Measurements from ENCODE around the gene SGMS1.
A peak's percentile ranks its signal among the peaks of the same experiment; 100 is the strongest.

Gene SGMS1

DNA sequence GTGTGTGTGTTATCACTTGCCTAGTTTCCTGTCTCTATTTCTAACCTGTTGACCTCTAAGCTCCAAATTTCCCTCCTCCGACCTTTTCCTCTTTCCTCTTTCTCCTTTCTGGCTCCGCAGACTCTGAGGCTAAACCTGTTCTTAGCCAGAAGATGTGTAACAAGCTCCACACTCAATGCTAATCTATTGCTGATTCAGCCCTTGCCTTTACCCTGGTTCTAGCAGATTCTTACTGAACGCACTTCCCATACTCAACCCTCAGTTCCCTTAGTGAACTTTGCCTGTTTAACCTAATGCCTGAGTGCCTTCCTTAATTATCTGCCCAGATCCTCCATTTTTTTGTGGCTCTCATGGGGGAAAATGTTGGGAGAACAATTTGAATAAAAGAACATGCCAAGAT lies 30.0 kb upstream of the SGMS1 start:
- TF ChIP-seq ISL1 (CRISPR knock-in tag; IDR thresholded peaks at IDR 0.05) (no peak), TOX (CRISPR knock-in tag; IDR thresholded peaks at IDR 0.05; ENCODE audit: borderline replicate concordance) (no peak), SNAI2 (CRISPR knock-in tag; IDR thresholded peaks at IDR 0.05) (no peak), ARNTL (CRISPR knock-in tag; IDR thresholded peaks at IDR 0.05; ENCODE audit: borderline replicate concordance, low read depth) (no peak), OSR1 (CRISPR knock-in tag; IDR thresholded peaks at IDR 0.05) (no peak), ZFP3 (CRISPR knock-in tag; IDR thresholded peaks at IDR 0.05) (no peak)
- TF ChIP-seq, protein P1, sequence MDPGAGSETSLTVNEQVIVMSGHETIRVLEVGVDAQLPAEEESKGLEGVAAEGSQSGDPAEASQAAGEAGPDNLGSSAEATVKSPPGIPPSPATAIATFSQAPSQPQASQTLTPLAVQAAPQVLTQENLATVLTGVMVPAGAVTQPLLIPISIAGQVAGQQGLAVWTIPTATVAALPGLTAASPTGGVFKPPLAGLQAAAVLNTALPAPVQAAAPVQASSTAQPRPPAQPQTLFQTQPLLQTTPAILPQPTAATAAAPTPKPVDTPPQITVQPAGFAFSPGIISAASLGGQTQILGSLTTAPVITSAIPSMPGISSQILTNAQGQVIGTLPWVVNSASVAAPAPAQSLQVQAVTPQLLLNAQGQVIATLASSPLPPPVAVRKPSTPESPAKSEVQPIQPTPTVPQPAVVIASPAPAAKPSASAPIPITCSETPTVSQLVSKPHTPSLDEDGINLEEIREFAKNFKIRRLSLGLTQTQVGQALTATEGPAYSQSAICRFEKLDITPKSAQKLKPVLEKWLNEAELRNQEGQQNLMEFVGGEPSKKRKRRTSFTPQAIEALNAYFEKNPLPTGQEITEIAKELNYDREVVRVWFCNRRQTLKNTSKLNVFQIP (CRISPR knock-in tag; IDR thresholded peaks at IDR 0.05; ENCODE audit: borderline replicate concordance, low read depth) = no peak
- ATAC-seq = no peak

DNA sequence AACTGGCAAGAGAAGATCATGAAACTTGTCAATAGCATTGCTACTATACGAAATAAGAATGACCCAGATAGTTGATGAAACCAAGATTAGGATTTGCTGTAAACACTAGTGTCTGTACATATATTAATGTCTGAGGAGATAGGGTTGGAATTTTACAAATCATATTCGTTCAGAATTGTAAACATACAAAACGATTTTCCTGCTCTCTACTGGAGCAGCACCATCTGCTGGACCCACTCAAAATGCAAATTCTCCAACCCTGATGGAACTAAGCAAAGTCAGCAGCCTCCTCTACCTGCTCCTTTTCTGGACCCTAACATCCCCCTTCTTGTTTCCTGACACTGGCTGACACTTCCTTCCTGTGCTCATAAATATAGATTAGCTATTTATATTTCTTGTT lies 29.4 kb upstream of the SGMS1 start:
- ATAC-seq = peak; percentile 75
- TF ChIP-seq ESRRG (CRISPR knock-in tag; IDR thresholded peaks at IDR 0.05) = no peak
- TF ChIP-seq, protein P2, sequence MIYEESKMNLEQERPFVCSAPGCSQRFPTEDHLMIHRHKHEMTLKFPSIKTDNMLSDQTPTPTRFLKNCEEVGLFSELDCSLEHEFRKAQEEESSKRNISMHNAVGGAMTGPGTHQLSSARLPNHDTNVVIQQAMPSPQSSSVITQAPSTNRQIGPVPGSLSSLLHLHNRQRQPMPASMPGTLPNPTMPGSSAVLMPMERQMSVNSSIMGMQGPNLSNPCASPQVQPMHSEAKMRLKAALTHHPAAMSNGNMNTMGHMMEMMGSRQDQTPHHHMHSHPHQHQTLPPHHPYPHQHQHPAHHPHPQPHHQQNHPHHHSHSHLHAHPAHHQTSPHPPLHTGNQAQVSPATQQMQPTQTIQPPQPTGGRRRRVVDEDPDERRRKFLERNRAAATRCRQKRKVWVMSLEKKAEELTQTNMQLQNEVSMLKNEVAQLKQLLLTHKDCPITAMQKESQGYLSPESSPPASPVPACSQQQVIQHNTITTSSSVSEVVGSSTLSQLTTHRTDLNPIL (CRISPR knock-in tag; IDR thresholded peaks at IDR 0.05; ENCODE audit: low read depth) = no peak
- TF ChIP-seq CSDC2 (CRISPR knock-in tag; IDR thresholded peaks at IDR 0.05) = no peak
- no peak for TF ChIP-seq ARNTL (CRISPR knock-in tag; IDR thresholded peaks at IDR 0.05; ENCODE audit: borderline replicate concordance, low read depth)

DNA sequence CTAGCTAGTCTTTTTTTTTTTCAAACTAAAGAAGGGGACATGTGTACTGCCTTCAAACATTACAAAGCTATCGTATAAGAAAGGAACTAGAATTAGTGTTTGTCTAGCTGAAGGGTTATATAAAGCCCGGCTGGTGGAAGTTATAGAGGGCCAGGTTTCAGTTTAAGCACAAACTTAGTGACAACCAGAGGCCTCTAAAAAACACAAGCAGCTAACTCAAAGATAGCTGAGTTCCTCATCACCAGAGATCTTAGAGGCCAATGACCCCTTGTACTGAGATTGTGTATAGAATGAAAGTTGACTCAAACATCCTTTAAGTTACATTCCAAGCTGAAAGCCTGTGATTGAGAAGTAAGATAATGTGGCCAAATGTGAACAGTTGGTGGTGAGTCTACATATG lies 28.1 kb upstream of the SGMS1 start:
- ATAC-seq = no peak
- TF ChIP-seq, protein P1 (CRISPR knock-in tag; IDR thresholded peaks at IDR 0.05; ENCODE audit: borderline replicate concordance, low read depth) = no peak
- no peak for TF ChIP-seq ZFP3 (CRISPR knock-in tag; IDR thresholded peaks at IDR 0.05)
- TF ChIP-seq, protein P3, sequence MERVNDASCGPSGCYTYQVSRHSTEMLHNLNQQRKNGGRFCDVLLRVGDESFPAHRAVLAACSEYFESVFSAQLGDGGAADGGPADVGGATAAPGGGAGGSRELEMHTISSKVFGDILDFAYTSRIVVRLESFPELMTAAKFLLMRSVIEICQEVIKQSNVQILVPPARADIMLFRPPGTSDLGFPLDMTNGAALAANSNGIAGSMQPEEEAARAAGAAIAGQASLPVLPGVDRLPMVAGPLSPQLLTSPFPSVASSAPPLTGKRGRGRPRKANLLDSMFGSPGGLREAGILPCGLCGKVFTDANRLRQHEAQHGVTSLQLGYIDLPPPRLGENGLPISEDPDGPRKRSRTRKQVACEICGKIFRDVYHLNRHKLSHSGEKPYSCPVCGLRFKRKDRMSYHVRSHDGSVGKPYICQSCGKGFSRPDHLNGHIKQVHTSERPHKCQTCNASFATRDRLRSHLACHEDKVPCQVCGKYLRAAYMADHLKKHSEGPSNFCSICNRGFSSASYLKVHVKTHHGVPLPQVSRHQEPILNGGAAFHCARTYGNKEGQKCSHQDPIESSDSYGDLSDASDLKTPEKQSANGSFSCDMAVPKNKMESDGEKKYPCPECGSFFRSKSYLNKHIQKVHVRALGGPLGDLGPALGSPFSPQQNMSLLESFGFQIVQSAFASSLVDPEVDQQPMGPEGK (CRISPR knock-in tag; IDR thresholded peaks at IDR 0.05; ENCODE audit: borderline replicate concordance) = no peak

DNA sequence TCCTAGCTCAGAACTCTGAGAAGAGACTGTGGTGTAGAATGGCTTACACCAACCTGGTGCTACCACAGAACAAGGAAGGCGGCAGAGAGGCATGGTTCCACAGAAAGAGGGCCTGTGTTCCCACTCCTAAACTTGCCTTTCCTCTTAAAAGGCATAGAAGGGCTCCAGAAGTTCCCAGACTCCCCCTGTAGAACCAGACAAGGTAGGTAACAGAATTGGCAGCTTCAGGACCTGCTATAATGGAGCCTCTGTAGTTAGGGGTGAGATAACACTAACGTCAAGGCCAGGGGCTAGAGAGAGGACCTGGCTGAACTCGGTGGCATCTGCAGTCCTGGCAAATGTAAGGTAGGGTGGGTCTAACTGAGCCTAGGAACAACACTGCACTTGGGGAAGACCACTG lies 26.7 kb upstream of the SGMS1 start:
- ATAC-seq = no peak
- no peak for TF ChIP-seq OSR1 (CRISPR knock-in tag; IDR thresholded peaks at IDR 0.05)
- TF ChIP-seq RARB (CRISPR knock-in tag; IDR thresholded peaks at IDR 0.05) = no peak
- TF ChIP-seq, protein P4, sequence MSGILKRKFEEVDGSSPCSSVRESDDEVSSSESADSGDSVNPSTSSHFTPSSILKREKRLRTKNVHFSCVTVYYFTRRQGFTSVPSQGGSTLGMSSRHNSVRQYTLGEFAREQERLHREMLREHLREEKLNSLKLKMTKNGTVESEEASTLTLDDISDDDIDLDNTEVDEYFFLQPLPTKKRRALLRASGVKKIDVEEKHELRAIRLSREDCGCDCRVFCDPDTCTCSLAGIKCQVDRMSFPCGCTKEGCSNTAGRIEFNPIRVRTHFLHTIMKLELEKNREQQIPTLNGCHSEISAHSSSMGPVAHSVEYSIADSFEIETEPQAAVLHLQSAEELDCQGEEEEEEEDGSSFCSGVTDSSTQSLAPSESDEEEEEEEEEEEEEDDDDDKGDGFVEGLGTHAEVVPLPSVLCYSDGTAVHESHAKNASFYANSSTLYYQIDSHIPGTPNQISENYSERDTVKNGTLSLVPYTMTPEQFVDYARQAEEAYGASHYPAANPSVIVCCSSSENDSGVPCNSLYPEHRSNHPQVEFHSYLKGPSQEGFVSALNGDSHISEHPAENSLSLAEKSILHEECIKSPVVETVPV (CRISPR knock-in tag; IDR thresholded peaks at IDR 0.05) = no peak
- TF ChIP-seq ZC3H10 (CRISPR knock-in tag; IDR thresholded peaks at IDR 0.05) = no peak
- TF ChIP-seq ARNTL (CRISPR knock-in tag; IDR thresholded peaks at IDR 0.05; ENCODE audit: borderline replicate concordance, low read depth) = no peak
- no peak for TF ChIP-seq ZFP30 (CRISPR knock-in tag; IDR thresholded peaks at IDR 0.05)
- no peak for TF ChIP-seq ZFP3 (CRISPR knock-in tag; IDR thresholded peaks at IDR 0.05)
- TF ChIP-seq ISL1 (CRISPR knock-in tag; IDR thresholded peaks at IDR 0.05) = no peak
- no peak for TF ChIP-seq CSDC2 (CRISPR knock-in tag; IDR thresholded peaks at IDR 0.05)
- no peak for TF ChIP-seq TCF4 (CRISPR knock-in tag; IDR thresholded peaks at IDR 0.05; ENCODE audit: borderline replicate concordance)
- TF ChIP-seq, protein P5, sequence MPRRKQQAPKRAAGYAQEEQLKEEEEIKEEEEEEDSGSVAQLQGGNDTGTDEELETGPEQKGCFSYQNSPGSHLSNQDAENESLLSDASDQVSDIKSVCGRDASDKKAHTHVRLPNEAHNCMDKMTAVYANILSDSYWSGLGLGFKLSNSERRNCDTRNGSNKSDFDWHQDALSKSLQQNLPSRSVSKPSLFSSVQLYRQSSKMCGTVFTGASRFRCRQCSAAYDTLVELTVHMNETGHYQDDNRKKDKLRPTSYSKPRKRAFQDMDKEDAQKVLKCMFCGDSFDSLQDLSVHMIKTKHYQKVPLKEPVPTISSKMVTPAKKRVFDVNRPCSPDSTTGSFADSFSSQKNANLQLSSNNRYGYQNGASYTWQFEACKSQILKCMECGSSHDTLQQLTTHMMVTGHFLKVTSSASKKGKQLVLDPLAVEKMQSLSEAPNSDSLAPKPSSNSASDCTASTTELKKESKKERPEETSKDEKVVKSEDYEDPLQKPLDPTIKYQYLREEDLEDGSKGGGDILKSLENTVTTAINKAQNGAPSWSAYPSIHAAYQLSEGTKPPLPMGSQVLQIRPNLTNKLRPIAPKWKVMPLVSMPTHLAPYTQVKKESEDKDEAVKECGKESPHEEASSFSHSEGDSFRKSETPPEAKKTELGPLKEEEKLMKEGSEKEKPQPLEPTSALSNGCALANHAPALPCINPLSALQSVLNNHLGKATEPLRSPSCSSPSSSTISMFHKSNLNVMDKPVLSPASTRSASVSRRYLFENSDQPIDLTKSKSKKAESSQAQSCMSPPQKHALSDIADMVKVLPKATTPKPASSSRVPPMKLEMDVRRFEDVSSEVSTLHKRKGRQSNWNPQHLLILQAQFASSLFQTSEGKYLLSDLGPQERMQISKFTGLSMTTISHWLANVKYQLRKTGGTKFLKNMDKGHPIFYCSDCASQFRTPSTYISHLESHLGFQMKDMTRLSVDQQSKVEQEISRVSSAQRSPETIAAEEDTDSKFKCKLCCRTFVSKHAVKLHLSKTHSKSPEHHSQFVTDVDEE (CRISPR knock-in tag; IDR thresholded peaks at IDR 0.05) = no peak
- TF ChIP-seq, protein P1 (CRISPR knock-in tag; IDR thresholded peaks at IDR 0.05; ENCODE audit: borderline replicate concordance, low read depth) = no peak
- TF ChIP-seq GLIS3 (CRISPR knock-in tag; IDR thresholded peaks at IDR 0.05) = no peak
- no peak for TF ChIP-seq ZNF565 (CRISPR knock-in tag; conservative IDR thresholded peaks at IDR 0.05; ENCODE audit: low read depth)
- TF ChIP-seq, protein P3 (CRISPR knock-in tag; IDR thresholded peaks at IDR 0.05; ENCODE audit: borderline replicate concordance) = no peak
- no peak for TF ChIP-seq SNAI2 (CRISPR knock-in tag; IDR thresholded peaks at IDR 0.05)

All from SK-N-SH treated with all-trans-retinoic acid at 6 μM for 48 hours (cell line).